Suprapubic skin (tissue), 3 donors: ENCODE measurements around the gene PSMC5.

Experiments
- CTCF ChIP-seq, 2 donors: fragments of 200-600 bp in 1 of 2; fragments of 450-650 bp in 1 of 2; sonication (generic) in 1 of 2; IDR thresholded peaks; one replicate each; pipeline ENCODE4 v1.5.1; 2016 to 2019; ENCODE audit warnings: antibody characterized with exemption in 2 of 2, mild to moderate bottlenecking in 1 of 2, moderate library complexity in 1 of 2
- EP300 ChIP-seq: sonication (generic); formaldehyde crosslinking; IDR thresholded peaks from one replicate; pipeline ENCODE4 v1.6.1; 2017; ENCODE audit warnings: antibody characterized with exemption
- POLR2A ChIP-seq, 2 donors: fragments of 450-650 bp; IDR thresholded peaks; one replicate each; pipeline ENCODE4 v1.6.1; 2017; ENCODE audit warnings: antibody characterized with exemption in 2 of 2, mild to moderate bottlenecking in 2 of 2, moderate library complexity in 2 of 2

DNA sequence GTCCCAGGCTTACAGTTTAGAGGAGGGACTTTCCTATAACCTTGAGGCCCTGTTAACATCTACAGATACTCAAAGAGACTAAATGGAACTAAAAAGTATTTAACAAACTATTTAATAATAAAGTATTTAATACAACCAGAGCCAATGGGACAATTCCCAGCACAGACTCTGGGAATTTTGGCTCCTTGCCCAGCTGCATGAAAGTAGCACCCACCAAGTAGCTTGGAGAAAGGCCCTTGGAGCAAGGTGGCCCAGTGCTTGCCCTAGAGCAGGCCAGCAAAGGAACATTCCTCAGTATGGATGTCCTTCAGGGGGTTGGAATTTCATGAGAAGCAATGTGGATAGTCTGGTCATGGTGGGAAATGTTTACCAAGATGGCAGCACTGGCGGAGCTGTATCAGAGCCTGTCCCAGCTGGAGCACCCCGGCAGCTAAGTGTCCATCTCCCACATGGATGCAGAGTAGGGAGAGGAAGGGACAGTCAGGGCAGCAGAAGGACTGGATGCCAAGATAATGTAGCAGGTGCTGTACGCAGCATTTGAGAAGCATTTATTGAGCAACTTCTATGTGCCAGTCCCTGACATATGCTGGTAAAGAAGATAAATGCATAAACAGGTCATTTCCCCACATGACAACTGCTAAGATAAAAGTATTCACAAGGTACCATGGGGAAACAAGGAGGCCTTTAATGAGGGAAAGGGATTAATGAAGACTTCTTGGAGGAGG lies 20.5 kb downstream of the PSMC5 start:
- TF ChIP-seq CTCF (IDR thresholded peaks at IDR 0.05) (no peak), POLR2A (IDR thresholded peaks at IDR 0.05) (no peak), EP300 (no peak)
